ENCODE measurements around the gene TIMM29.

The TIMM29 gene

DNA sequence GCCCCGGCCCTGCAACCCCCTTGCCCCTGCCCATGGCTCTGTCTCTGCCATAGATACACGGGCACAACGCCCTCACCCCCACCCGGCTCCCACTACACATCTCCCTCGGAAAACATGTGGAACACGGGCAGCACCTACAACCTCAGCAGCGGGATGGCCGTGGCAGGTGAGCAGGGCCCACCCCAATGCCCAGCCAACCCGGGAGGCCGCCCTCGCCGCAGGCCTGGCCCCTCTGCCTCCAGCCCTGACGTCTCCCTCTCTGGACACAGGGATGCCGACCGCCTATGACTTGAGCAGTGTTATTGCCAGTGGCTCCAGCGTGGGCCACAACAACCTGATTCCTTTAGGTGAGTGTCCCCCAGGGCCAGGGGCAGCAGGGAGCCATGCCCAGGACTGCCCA, 7.8 kb upstream of the TIMM29 start:
- Histone ChIP-seq H3K36me3 (replicated peaks) (peaks cover 73% of the 10 kb centered on the region), H3K27ac (no peak overlapping the region), H3K27me3 (replicated peaks) (no peaks in the 10 kb centered on the region), H3K4me3 (ENCODE audit: low read depth, low read length) (no peak overlapping the region)
- DNase-seq, result no peak
- TF ChIP-seq CTCF (IDR thresholded peaks at IDR 0.05; ENCODE audit: low read depth, low read length, missing control alignments), result no peak
- in situ Hi-C loops (cut with HindIII; ENCODE audit: low pct_ligation_motif_present, low sequenced_read_pairs), result no loop called here

DNA sequence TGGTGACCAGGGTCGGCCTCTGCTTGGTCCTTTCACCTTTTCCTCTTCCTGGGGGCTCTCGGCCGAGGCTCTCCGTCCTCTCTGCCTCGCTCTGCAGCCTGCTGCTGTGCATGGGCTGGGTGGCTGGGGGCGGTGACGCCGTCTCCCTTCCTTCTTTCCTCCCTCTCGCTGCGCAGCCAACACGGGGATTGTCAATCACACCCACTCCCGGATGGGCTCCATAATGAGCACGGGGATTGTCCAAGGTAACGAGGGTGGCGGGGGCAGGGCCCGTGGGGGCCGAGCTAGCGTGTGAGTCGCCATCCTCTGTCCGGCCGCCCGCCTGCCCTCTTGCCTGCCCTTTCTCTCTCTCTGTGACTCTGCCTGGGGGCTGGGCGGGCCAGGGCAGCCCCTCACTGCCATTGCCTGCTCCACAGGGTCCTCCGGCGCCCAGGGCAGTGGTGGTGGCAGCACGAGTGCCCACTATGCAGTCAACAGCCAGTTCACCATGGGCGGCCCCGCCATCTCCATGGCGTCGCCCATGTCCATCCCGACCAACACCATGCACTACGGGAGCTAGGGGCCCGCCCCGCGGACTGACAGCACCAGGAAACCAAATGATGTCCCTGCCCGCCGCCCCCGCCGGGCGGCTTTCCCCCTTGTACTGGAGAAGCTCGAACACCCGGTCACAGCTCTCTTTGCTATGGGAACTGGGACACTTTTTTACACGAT, 7.3 kb upstream of the TIMM29 start:
- DNase-seq, result no peak
- in situ Hi-C loops (cut with HindIII; ENCODE audit: low pct_ligation_motif_present, low sequenced_read_pairs), result no loop called here
- no peak for TF ChIP-seq CTCF (IDR thresholded peaks at IDR 0.05; ENCODE audit: low read depth, low read length, missing control alignments)

DNA sequence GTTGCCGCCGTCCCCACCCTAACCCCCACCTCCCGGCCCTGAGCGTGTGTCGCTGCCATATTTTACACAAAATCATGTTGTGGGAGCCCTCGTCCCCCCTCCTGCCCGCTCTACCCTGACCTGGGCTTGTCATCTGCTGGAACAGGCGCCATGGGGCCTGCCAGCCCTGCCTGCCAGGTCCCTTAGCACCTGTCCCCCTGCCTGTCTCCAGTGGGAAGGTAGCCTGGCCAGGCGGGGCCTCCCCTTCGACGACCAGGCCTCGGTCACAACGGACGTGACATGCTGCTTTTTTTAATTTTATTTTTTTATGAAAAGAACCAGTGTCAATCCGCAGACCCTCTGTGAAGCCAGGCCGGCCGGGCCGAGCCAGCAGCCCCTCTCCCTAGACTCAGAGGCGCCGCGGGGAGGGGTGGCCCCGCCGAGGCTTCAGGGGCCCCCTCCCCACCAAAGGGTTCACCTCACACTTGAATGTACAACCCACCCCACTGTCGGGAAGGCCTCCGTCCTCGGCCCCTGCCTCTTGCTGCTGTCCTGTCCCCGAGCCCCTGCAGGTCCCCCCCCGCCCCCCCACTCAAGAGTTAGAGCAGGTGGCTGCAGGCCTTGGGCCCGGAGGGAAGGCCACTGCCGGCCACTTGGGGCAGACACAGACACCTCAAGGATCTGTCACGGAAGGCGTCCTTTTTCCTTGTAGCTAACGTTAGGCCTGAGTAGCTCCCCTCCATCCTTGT, 6.5 kb upstream of the TIMM29 start:
- no peaks in the 10 kb centered on the region for H3K27me3 ChIP-seq (replicated peaks)
- no peak for DNase-seq
- TF ChIP-seq CTCF (IDR thresholded peaks at IDR 0.05; ENCODE audit: low read depth, low read length, missing control alignments), result peak; percentile 1
- peaks cover 64% of the 10 kb centered on the region for H3K36me3 ChIP-seq (replicated peaks)
- H3K4me3 ChIP-seq (ENCODE audit: low read depth, low read length), result no peak overlapping the region
- H3K27ac ChIP-seq, result no peak overlapping the region
- in situ Hi-C loops (cut with HindIII; ENCODE audit: low pct_ligation_motif_present, low sequenced_read_pairs), result no loop called here

More for the DNA sequence above, 7.3 kb upstream of the TIMM29 start:
- Histone ChIP-seq H3K4me3 (ENCODE audit: low read depth, low read length) (no peak overlapping the region), H3K27ac (no peak overlapping the region), H3K27me3 (replicated peaks) (no peaks in the 10 kb centered on the region), H3K36me3 (replicated peaks) (peaks cover 68% of the 10 kb centered on the region)

DNA sequence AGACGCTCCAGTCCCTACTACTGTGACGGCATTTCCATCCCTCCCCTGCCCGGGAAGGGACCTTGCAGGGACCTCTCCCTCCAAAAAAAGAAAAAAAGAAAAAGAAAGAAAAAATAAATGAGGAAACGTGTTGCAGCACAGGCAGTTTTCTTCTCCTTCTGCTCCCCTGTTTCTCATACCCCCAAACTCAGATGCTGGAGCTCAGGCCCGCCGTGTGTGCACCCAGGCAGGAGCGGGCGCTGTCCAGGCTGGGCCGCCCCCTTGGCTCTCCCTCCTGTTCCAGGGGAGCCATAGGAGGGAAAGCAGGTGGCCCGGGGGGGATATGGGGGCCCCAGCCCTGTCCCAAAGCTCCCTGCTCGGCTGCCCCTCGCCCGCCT, 6.0 kb upstream of the TIMM29 start:
- Histone ChIP-seq H3K36me3 (replicated peaks) (peaks cover 64% of the 10 kb centered on the region), H3K27ac (no peak overlapping the region), H3K27me3 (replicated peaks) (no peaks in the 10 kb centered on the region), H3K4me3 (ENCODE audit: low read depth, low read length) (no peak overlapping the region)
- no peak for TF ChIP-seq CTCF (IDR thresholded peaks at IDR 0.05; ENCODE audit: low read depth, low read length, missing control alignments)
- no peak for DNase-seq
- in situ Hi-C loops (cut with HindIII; ENCODE audit: low pct_ligation_motif_present, low sequenced_read_pairs), result no loop called here

- peaks cover 61% of the 10 kb centered on the region for H3K36me3 ChIP-seq (replicated peaks)
- H3K27ac ChIP-seq, result no peak overlapping the region
- in situ Hi-C loops (cut with HindIII; ENCODE audit: low pct_ligation_motif_present, low sequenced_read_pairs), result no loop called here
- no peaks in the 10 kb centered on the region for H3K27me3 ChIP-seq (replicated peaks)
- no peak overlapping the region for H3K4me3 ChIP-seq (ENCODE audit: low read depth, low read length)
- TF ChIP-seq CTCF (IDR thresholded peaks at IDR 0.05; ENCODE audit: low read depth, low read length, missing control alignments), result no peak
- no peak for DNase-seq
These were observed 5.1 kb upstream of the TIMM29 start for GRCh38 chr19:10923260-10924112.

Data from brain microvascular endothelial cell (primary cell).